OCI-LY3 (cell line): Measurements from ENCODE around the gene RGR.

Source experiments
- H2AFZ ChIP-seq: fragments of 200-600, 300-600 bp; shearing (Covaris generic); 2 replicates; pipeline ENCODE4 v1.6.0; 2014; ENCODE audit warnings: antibody characterized with exemption, low read depth, low read length
- H3K27ac ChIP-seq: fragments of 200-600, 300-600 bp; sonication (generic); 2 replicates; pipeline ENCODE4 v1.5.1; 2014; ENCODE audit warnings: mild to moderate bottlenecking, low read length, moderate library complexity, mixed read lengths
- H3K27me3 ChIP-seq: fragments of 200-600, 300-600 bp; sonication (generic); 2 replicates; pipeline ENCODE4 v1.6.1; 2014; ENCODE audit warnings: low read depth, low read length, mixed read lengths
- H3K36me3 ChIP-seq: fragments of 200-600, 300-600 bp; sonication (generic); replicated peaks from 2 replicates; pipeline ENCODE3; 2014; ENCODE audit warnings: low read depth, low read length, mixed read lengths
- H3K4me1 ChIP-seq: fragments of 300-600, 200-600 bp; sonication (generic); 2 replicates; pipeline ENCODE4 v1.6.1; 2014; ENCODE audit warnings: low read length, mixed read lengths
- H3K4me2 ChIP-seq: fragments of 200-600, 300-600 bp; sonication (generic); 2 replicates; pipeline ENCODE4 v1.6.1; 2014; ENCODE audit warnings: low read length, mixed read lengths
- H3K4me3 ChIP-seq: fragments of 300-600, 200-600 bp; sonication (generic); 2 replicates; pipeline ENCODE4 v1.5.1; 2014; ENCODE audit warnings: antibody characterized with exemption, mild to moderate bottlenecking, low read length, moderate library complexity
- H3K79me2 ChIP-seq: fragments of 300-600, 200-600 bp; shearing (Covaris generic); 2 replicates; pipeline ENCODE4 v1.6.1; 2014; ENCODE audit warnings: mild to moderate bottlenecking, low read length, mixed read lengths
- H3K9ac ChIP-seq: fragments of 300-600, 200-600 bp; shearing (Covaris generic); 2 replicates; pipeline ENCODE4 v1.6.0; 2014; ENCODE audit warnings: mild to moderate bottlenecking, low read length, moderate library complexity
- H3K9me3 ChIP-seq: fragments of 200-600, 300-600 bp; shearing (Covaris generic); 2 replicates; pipeline ENCODE4 v1.6.1; 2014; ENCODE audit warnings: low read length, mixed read lengths; ENCODE audit not compliant: insufficient read depth
- H4K20me1 ChIP-seq: fragments of 200-600, 300-600 bp; sonication (generic); 2 replicates; pipeline ENCODE4 v1.6.1; 2016; ENCODE audit warnings: low read length, mixed read lengths; ENCODE audit not compliant: insufficient read depth
- EZH2phosphoT487 ChIP-seq: fragments of 200-600 bp; shearing (Covaris generic); IDR thresholded peaks from 2 replicates; pipeline ENCODE4 v1.6.1; 2018; ENCODE audit warnings: antibody characterized with exemption, mixed run types, low read depth
- TF ChIP-seq, protein P1 (sequence below): fragments of 200-600, 300-600 bp; sonication (generic); IDR thresholded peaks from 2 replicates; pipeline ENCODE4 v1.5.1; 2014; ENCODE audit warnings: antibody characterized with exemption, low read length, low read depth

The RGR gene

DNA sequence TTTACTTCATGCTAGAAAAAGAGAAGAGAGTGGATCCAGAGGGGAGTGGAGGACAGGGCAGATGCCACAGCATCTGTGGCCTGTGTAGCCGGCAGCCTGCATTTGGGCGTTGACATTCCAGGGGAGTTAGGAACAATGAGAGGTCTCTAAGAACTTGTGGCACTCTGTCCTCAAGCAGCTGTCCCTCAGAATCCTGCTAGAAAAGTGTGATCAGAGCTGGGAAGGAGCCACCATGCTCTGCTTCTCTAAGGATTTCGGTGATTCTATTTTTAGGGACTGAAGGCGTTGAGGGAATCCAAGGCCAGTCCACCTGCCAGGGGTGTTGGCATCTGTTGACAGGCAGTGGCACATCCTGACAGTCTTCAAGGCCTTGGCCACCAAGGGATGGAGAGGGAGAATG, 27.1 kb upstream of the RGR start:
- Histone ChIP-seq H3K79me2 (no peaks in the 10 kb centered on the region), H3K27ac (no peak overlapping the region), H3K27me3 (no peaks in the 10 kb centered on the region), H3K4me2 (no peak overlapping the region), H2AFZ (no peak overlapping the region), H3K4me3 (no peak overlapping the region), H4K20me1 (no peaks in the 10 kb centered on the region), H3K4me1 (0 out of 2 replicates have a peak, but pooled peaks cover 4% of the 10 kb centered on the region), H3K36me3 (no peaks in the 10 kb centered on the region), H3K9me3 (0 out of 2 replicates have a peak, but pooled peaks cover 4% of the 10 kb centered on the region), H3K9ac (no peak overlapping the region)
- no peak for TF ChIP-seq EZH2phosphoT487
- TF ChIP-seq, protein P1, sequence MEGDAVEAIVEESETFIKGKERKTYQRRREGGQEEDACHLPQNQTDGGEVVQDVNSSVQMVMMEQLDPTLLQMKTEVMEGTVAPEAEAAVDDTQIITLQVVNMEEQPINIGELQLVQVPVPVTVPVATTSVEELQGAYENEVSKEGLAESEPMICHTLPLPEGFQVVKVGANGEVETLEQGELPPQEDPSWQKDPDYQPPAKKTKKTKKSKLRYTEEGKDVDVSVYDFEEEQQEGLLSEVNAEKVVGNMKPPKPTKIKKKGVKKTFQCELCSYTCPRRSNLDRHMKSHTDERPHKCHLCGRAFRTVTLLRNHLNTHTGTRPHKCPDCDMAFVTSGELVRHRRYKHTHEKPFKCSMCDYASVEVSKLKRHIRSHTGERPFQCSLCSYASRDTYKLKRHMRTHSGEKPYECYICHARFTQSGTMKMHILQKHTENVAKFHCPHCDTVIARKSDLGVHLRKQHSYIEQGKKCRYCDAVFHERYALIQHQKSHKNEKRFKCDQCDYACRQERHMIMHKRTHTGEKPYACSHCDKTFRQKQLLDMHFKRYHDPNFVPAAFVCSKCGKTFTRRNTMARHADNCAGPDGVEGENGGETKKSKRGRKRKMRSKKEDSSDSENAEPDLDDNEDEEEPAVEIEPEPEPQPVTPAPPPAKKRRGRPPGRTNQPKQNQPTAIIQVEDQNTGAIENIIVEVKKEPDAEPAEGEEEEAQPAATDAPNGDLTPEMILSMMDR = no peak

- no peaks in the 10 kb centered on the region for H3K36me3 ChIP-seq
- 0 out of 2 replicates have a peak, but pooled peaks cover 4% of the 10 kb centered on the region for H3K9me3 ChIP-seq
- H3K4me3 ChIP-seq = no peak overlapping the region
- H3K79me2 ChIP-seq = no peaks in the 10 kb centered on the region
- no peak overlapping the region for H3K4me2 ChIP-seq
- no peak overlapping the region for H2AFZ ChIP-seq
- H3K9ac ChIP-seq = no peak overlapping the region
- H3K4me1 ChIP-seq = no peaks in the 10 kb centered on the region
- H3K27ac ChIP-seq = no peak overlapping the region
- H4K20me1 ChIP-seq = no peaks in the 10 kb centered on the region
- TF ChIP-seq EZH2phosphoT487 = no peak
- TF ChIP-seq, protein P1 = no peak
- 0 out of 2 replicates have a peak, but pooled peaks cover 3% of the 10 kb centered on the region for H3K27me3 ChIP-seq
Observed at GRCh38 chr10:84221916-84222315, 22.9 kb upstream of the RGR start.

- Histone ChIP-seq H3K9me3 (0 out of 2 replicates have a peak, but pooled peaks cover under 1% of the 10 kb centered on the region), H3K27ac (no peak overlapping the region), H3K4me3 (no peak overlapping the region), H3K4me1 (no peaks in the 10 kb centered on the region), H4K20me1 (no peaks in the 10 kb centered on the region), H3K4me2 (no peak overlapping the region), H3K27me3 (peaks cover 10% of the 10 kb centered on the region; the same call in 1 of the 2 replicates), H3K36me3 (no peaks in the 10 kb centered on the region), H3K9ac (no peak overlapping the region), H3K79me2 (no peaks in the 10 kb centered on the region), H2AFZ (no peak overlapping the region)
- TF ChIP-seq, protein P1 = no peak
- no peak for TF ChIP-seq EZH2phosphoT487
Observed at GRCh38 chr10:84224411-84225028, 20.3 kb upstream of the RGR start.

DNA sequence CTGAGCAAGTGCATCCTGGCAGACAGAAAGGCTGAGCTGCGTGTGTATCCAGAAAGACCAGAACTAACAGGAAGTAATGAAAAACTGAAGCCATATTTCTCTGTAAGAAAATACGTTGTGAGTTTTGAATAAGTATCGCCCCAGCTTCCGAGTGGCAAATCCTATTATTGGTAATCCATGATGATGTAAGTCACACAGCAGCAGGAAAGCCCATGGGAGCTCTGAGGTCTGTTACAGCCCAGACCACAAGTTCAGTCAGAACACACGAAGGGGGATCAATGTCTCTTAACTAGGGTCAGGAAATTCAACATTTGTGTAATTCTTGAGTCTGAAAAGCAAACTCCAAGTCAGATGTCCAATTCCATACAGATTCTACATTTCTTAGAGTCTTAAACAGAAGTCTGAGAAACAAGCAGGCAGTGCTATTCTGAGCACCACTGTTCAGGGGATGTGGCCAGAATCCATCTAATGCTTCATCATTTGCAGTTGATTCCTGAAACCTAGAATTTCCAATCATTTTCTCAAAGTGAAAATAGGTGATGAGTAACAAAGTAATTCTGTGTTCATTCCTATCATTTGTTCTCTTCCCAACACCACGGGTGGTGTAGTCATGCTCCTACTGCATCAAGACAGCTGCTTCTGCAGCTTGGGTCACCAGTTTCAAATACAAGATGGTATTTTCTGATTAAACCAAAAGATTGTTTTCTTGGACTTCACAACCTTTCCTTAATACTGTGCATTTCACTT, 19.3 kb upstream of the RGR start, which contains the start of gene LRIT2:
Gene LRIT2 (minus strand): TSS at position 118 of the 747 bp plus-strand sequence. CDS start 24 bp downstream, at position 94.
- Histone ChIP-seq H3K79me2 (no peaks in the 10 kb centered on the region), H3K9me3 (no peaks in the 10 kb centered on the region), H3K27ac (no peak within 1 kb of the TSS), H3K9ac (no peak within 1 kb of the TSS), H2AFZ (no peak within 1 kb of the TSS), H3K4me3 (no peak within 1 kb of the TSS), H4K20me1 (no peaks in the 10 kb centered on the region), H3K4me1 (no peaks in the 10 kb centered on the region), H3K4me2 (no peak within 1 kb of the TSS), H3K36me3 (no peaks in the 10 kb centered on the region), H3K27me3 (peaks cover 10% of the 10 kb centered on the region; the same call in 1 of the 2 replicates)
- no peak for TF ChIP-seq EZH2phosphoT487
- TF ChIP-seq, protein P1 = no peak
